Keratinocyte (primary cell): ENCODE data around the gene PCDHAC2.

Experiments
- CTCF ChIP-seq, 3 experiments: IDR thresholded peaks in 1 of 3; conservative IDR thresholded peaks in 1 of 3; optimal IDR thresholded peaks in 1 of 3; 2 replicates in 2 of 3; 3 replicates in 1 of 3; pipeline versions ENCODE3 to v1.5.1; 2011; ENCODE audit warnings: low read length in 3 of 3, mild to moderate bottlenecking in 3 of 3, moderate library complexity in 2 of 3, control low read depth in 1 of 3, inconsistent platforms in 1 of 3; ENCODE audit not compliant: insufficient read depth in 2 of 3; ENCODE audit errors: extremely low read depth in 1 of 3
- EZH2 ChIP-seq: IDR thresholded peaks from one replicate; pipeline ENCODE4 v1.6.1; 2012; ENCODE audit warnings: inconsistent platforms, mild to moderate bottlenecking, low read length, moderate library complexity

GRCh38 chr5:140934964-140935606, 31.2 kb upstream of the PCDHAC2 start:
- no peak for TF ChIP-seq CTCF (optimal IDR thresholded peaks at IDR 0.05 in 1 of 3, IDR thresholded peaks at IDR 0.05 in 1 of 3, conservative IDR thresholded peaks at IDR 0.05 in 1 of 3; ENCODE audit: extremely low read depth in 1 of 3, insufficient read depth in 2 of 3, low read length in 3 of 3)
- no peak for TF ChIP-seq EZH2
